ENCODE measurements around the gene SHISAL1. TPM values are rescaled to one million over a fixed set of nuclear protein-coding genes. Genes with fewer than 3 reads are reported as not detected.

Gene SHISAL1
- total RNA-seq, 1 donor from 2014 or later = 0.71 TPM

- Histone ChIP-seq H3K36me3 (ENCODE audit: control insufficient read depth, insufficient read depth, low read length) (no peaks in the 10 kb centered on the region), H3K27me3 (ENCODE audit: control insufficient read depth, insufficient read depth, low read length) (peaks cover 7% of the 10 kb centered on the region), H3K4me3 (ENCODE audit: low read depth, low read length) (no peak overlapping the region)
- no peak for TF ChIP-seq CTCF (IDR thresholded peaks at IDR 0.05; ENCODE audit: insufficient read depth, low read length, poor library complexity, severe bottlenecking)
- DNase-seq (ENCODE audit: low read depth) = no peak
These were observed 66.0 kb downstream of the SHISAL1 start for GRCh38 chr22:44246615-44247326.

GRCh38 chr22:44245867-44246266 is 66.9 kb downstream of the SHISAL1 start:
- DNase-seq (ENCODE audit: low read depth) = no peak
- H3K4me3 ChIP-seq (ENCODE audit: low read depth, low read length) = no peak overlapping the region
- no peak for TF ChIP-seq CTCF (IDR thresholded peaks at IDR 0.05; ENCODE audit: insufficient read depth, low read length, poor library complexity, severe bottlenecking)
- peaks cover 7% of the 10 kb centered on the region for H3K27me3 ChIP-seq (ENCODE audit: control insufficient read depth, insufficient read depth, low read length)
- no peaks in the 10 kb centered on the region for H3K36me3 ChIP-seq (ENCODE audit: control insufficient read depth, insufficient read depth, low read length)

- peaks cover 7% of the 10 kb centered on the region for H3K27me3 ChIP-seq (ENCODE audit: control insufficient read depth, insufficient read depth, low read length)
- H3K4me3 ChIP-seq (ENCODE audit: low read depth, low read length) = no peak overlapping the region
- no peak for TF ChIP-seq CTCF (IDR thresholded peaks at IDR 0.05; ENCODE audit: insufficient read depth, low read length, poor library complexity, severe bottlenecking)
- no peak for DNase-seq (ENCODE audit: low read depth)
- no peaks in the 10 kb centered on the region for H3K36me3 ChIP-seq (ENCODE audit: control insufficient read depth, insufficient read depth, low read length)
These were observed 67.3 kb downstream of the SHISAL1 start for GRCh38 chr22:44245438-44245837.

GRCh38 chr22:44244265-44244822 is 68.4 kb downstream of the SHISAL1 start:
- no peaks in the 10 kb centered on the region for H3K36me3 ChIP-seq (ENCODE audit: control insufficient read depth, insufficient read depth, low read length)
- TF ChIP-seq CTCF (IDR thresholded peaks at IDR 0.05; ENCODE audit: insufficient read depth, low read length, poor library complexity, severe bottlenecking) = no peak

GRCh38 chr22:44243761-44244160 is 69.0 kb downstream of the SHISAL1 start:
- no peaks in the 10 kb centered on the region for H3K36me3 ChIP-seq (ENCODE audit: control insufficient read depth, insufficient read depth, low read length)

More at GRCh38 chr22:44244265-44244822, 68.4 kb downstream of the SHISAL1 start:
- peaks cover 7% of the 10 kb centered on the region for H3K27me3 ChIP-seq (ENCODE audit: control insufficient read depth, insufficient read depth, low read length)
- no peak overlapping the region for H3K4me3 ChIP-seq (ENCODE audit: low read depth, low read length)
- no peak for DNase-seq (ENCODE audit: low read depth)

More at GRCh38 chr22:44243761-44244160, 69.0 kb downstream of the SHISAL1 start:
- no peak for TF ChIP-seq CTCF (IDR thresholded peaks at IDR 0.05; ENCODE audit: insufficient read depth, low read length, poor library complexity, severe bottlenecking)
- Histone ChIP-seq H3K4me3 (ENCODE audit: low read depth, low read length) (no peak overlapping the region), H3K27me3 (ENCODE audit: control insufficient read depth, insufficient read depth, low read length) (peaks cover 7% of the 10 kb centered on the region)
- DNase-seq (ENCODE audit: low read depth) = no peak

All from kidney epithelial cell (primary cell).